H1 (cell line): Measurements from ENCODE around the gene HNRNPH2. TPM values are rescaled to one million over a fixed set of nuclear protein-coding genes. Genes with fewer than 3 reads are reported as not detected.
A peak's percentile ranks its signal among the peaks of the same experiment; 100 is the strongest.

ENCODE experiments used
- CTCF ChIA-PET: fragments of 300-600 bp; sonication (Branson Sonifier 250); formaldehyde crosslinking; loops from one replicate; lab custom pipeline; 2021; ENCODE audit not compliant: partially characterized antibody; lab: Charles Lee
- POLR2A ChIA-PET: fragments of 300-600 bp; sonication (Branson Sonifier 250); formaldehyde crosslinking; loops from one replicate; lab custom pipeline; 2021; ENCODE audit warnings: inconsistent platforms; ENCODE audit not compliant: partially characterized antibody; lab: Charles Lee
- DNase-seq, 2 experiments: peaks; one replicate each; pipeline versions ENCODE4 v3.0.0 to v3.0.0-alpha.2; 2010 to 2022; ENCODE audit warnings: low spot score in 2 of 2, low read depth in 1 of 2, mixed read lengths in 1 of 2
- FAIRE-seq: peaks from 2 replicates; lab custom pipeline; 2011; peaks lifted over from hg19 to GRCh38; lab: Jason Lieb, UNC
- H2AFZ ChIP-seq: 2 replicates; pipeline ENCODE4 v1.8.1; 2012; ENCODE audit warnings: low read length, inconsistent platforms
- H2AK5ac ChIP-seq: 2 replicates; pipeline ENCODE4 v1.6.1; 2013; ENCODE audit warnings: low read depth, low read length
- H2BK120ac ChIP-seq: replicated peaks from 2 replicates; pipeline ENCODE3; 2013; ENCODE audit warnings: low read depth, low read length, inconsistent platforms
- H2BK12ac ChIP-seq: 2 replicates; pipeline ENCODE4 v1.6.1; 2013; ENCODE audit warnings: low read depth, low read length
- H2BK15ac ChIP-seq: 2 replicates; pipeline ENCODE4 v1.6.1; 2013; ENCODE audit warnings: low read length
- H2BK20ac ChIP-seq: 2 replicates; pipeline ENCODE4 v1.6.1; 2013; ENCODE audit warnings: low read length
- H2BK5ac ChIP-seq: 2 replicates; pipeline ENCODE4 v1.6.1; 2013; ENCODE audit warnings: low read depth, low read length
- H3K14ac ChIP-seq: 2 replicates; pipeline ENCODE4 v1.6.1; 2013; ENCODE audit warnings: inconsistent platforms; ENCODE audit not compliant: insufficient read length
- H3K18ac ChIP-seq: 2 replicates; pipeline ENCODE4 v1.6.1; 2013; ENCODE audit warnings: low read length; ENCODE audit errors: extremely low read depth
- H3K23ac ChIP-seq: 2 replicates; pipeline ENCODE4 v1.6.1; 2013; ENCODE audit warnings: inconsistent platforms; ENCODE audit not compliant: insufficient read length
- H3K23me2 ChIP-seq: 2 replicates; pipeline ENCODE4 v1.6.1; 2013; ENCODE audit warnings: low read depth, low read length
- H3K27ac ChIP-seq: 2 replicates; pipeline ENCODE4 v1.6.1; 2011; ENCODE audit warnings: low read depth, low read length, inconsistent platforms
- H3K27me3 ChIP-seq, 4 experiments: replicated peaks in 1 of 4; 1 replicate in 1 of 4; 2 replicates in 3 of 4; pipeline versions ENCODE4 v1.6.1 to v1.8.1; 2011 to 2013; ENCODE audit warnings: low read length in 3 of 4, mild to moderate bottlenecking in 3 of 4, inconsistent platforms in 2 of 4, mixed read lengths in 2 of 4, moderate library complexity in 1 of 4; ENCODE audit not compliant: control insufficient read depth in 3 of 4, insufficient read depth in 3 of 4; ENCODE audit errors: extremely low read depth in 1 of 4
- H3K36me3 ChIP-seq, 4 experiments: 2 replicates each; pipeline versions ENCODE4 v1.6.1 to v1.8.1; 2011 to 2013; ENCODE audit warnings: mild to moderate bottlenecking in 4 of 4, low read length in 3 of 4, moderate library complexity in 2 of 4, control low read depth in 1 of 4, inconsistent platforms in 1 of 4; ENCODE audit not compliant: insufficient read depth in 4 of 4, control insufficient read depth in 2 of 4
- H3K4ac ChIP-seq: replicated peaks from 2 replicates; pipeline ENCODE3; 2013; ENCODE audit warnings: low read length, low read depth, mixed read lengths, inconsistent platforms; ENCODE audit not compliant: insufficient read length
- H3K4me1 ChIP-seq, 4 experiments: replicated peaks in 1 of 4; 1 replicate in 1 of 4; 2 replicates in 3 of 4; pipeline versions ENCODE4 v1.6.1 to v1.8.1; 2011 to 2013; ENCODE audit warnings: low read length in 3 of 4, inconsistent platforms in 2 of 4, mixed read lengths in 1 of 4; ENCODE audit not compliant: insufficient read depth in 4 of 4, control insufficient read depth in 3 of 4
- H3K4me2 ChIP-seq, 2 experiments: 2 replicates each; pipeline versions ENCODE4 v1.6.1 to v1.8.1; 2011 to 2013; ENCODE audit warnings: low read depth in 2 of 2, low read length in 2 of 2, control low read depth in 1 of 2, inconsistent platforms in 1 of 2, mild to moderate bottlenecking in 1 of 2; ENCODE audit not compliant: insufficient read depth in 1 of 2
- H3K4me3 ChIP-seq, 4 experiments: fragments of 200-600, 300-600 bp in 1 of 4; sonication (generic), shearing (Covaris generic), sonication (Bioruptor Twin) in 1 of 4; 2 replicates each; pipeline versions ENCODE4 v1.5.1 to v1.8.1; 2011 to 2016; ENCODE audit warnings: low read length in 4 of 4, low read depth in 3 of 4, control low read depth in 2 of 4, inconsistent platforms in 2 of 4, mild to moderate bottlenecking in 2 of 4, mixed read lengths in 1 of 4, moderate library complexity in 1 of 4; ENCODE audit not compliant: insufficient read depth in 2 of 4; ENCODE audit errors: extremely low read depth in 1 of 4
- H3K56ac ChIP-seq: replicated peaks from 2 replicates; pipeline ENCODE3; 2013; ENCODE audit warnings: low read depth, mild to moderate bottlenecking, mixed read lengths, low read length, inconsistent platforms; ENCODE audit not compliant: insufficient read length
- H3K79me1 ChIP-seq: 2 replicates; pipeline ENCODE4 v1.6.1; 2013; ENCODE audit warnings: low read depth, low read length, control low read depth
- H3K79me2 ChIP-seq, 2 experiments: 2 replicates each; pipeline versions ENCODE4 v1.6.1 to v1.8.1; 2012 to 2013; ENCODE audit warnings: low read length in 2 of 2, mild to moderate bottlenecking in 2 of 2, inconsistent platforms in 1 of 2; ENCODE audit not compliant: insufficient read depth in 2 of 2, control insufficient read depth in 1 of 2
- H3K9ac ChIP-seq, 4 experiments: replicated peaks in 1 of 4; 1 replicate in 1 of 4; 2 replicates in 3 of 4; pipeline versions ENCODE4 v1.6.1 to v1.8.1; 2011 to 2013; ENCODE audit warnings: low read depth in 3 of 4, low read length in 3 of 4, control low read depth in 2 of 4, mild to moderate bottlenecking in 2 of 4, moderate library complexity in 2 of 4, inconsistent platforms in 1 of 4; ENCODE audit errors: extremely low read depth in 1 of 4
- H3K9me3 ChIP-seq, 2 experiments: 2 replicates each; pipeline versions ENCODE4 v1.6.1 to v1.8.1; 2012 to 2013; ENCODE audit warnings: mild to moderate bottlenecking in 2 of 2, moderate library complexity in 2 of 2, control low read depth in 1 of 2, inconsistent platforms in 1 of 2, low read depth in 1 of 2, low read length in 1 of 2, mixed read lengths in 1 of 2; ENCODE audit not compliant: insufficient read depth in 2 of 2
- H4K20me1 ChIP-seq, 2 experiments: replicated peaks in 1 of 2; 2 replicates each; pipeline versions ENCODE3 to v1.8.1; 2011 to 2013; ENCODE audit warnings: inconsistent platforms in 2 of 2, low read length in 2 of 2, mild to moderate bottlenecking in 1 of 2; ENCODE audit not compliant: insufficient read depth in 2 of 2, control insufficient read depth in 1 of 2
- H4K5ac ChIP-seq: 2 replicates; pipeline ENCODE4 v1.6.1; 2013; ENCODE audit warnings: low read length, low read depth, mixed read lengths, inconsistent platforms; ENCODE audit not compliant: insufficient read length
- H4K8ac ChIP-seq: 2 replicates; pipeline ENCODE4 v1.8.0; 2013; ENCODE audit warnings: mild to moderate bottlenecking, moderate library complexity, low read length, inconsistent platforms; ENCODE audit not compliant: insufficient read depth; ENCODE audit errors: extremely low read depth
- H4K91ac ChIP-seq: replicated peaks from 2 replicates; pipeline ENCODE3; 2013; ENCODE audit warnings: low read length, mixed read lengths, inconsistent platforms; ENCODE audit not compliant: insufficient read length
- RAD21 ChIP-seq, 2 experiments: IDR thresholded peaks in 1 of 2; conservative IDR thresholded peaks in 1 of 2; 2 replicates each; pipeline ENCODE4 v1.6.1; 2011; ENCODE audit warnings: low read depth in 2 of 2, low read length in 2 of 2, improper control_type of control experiment in 1 of 2, inconsistent platforms in 1 of 2, mild to moderate bottlenecking in 1 of 2, moderate library complexity in 1 of 2
- ZNF274 ChIP-seq: IDR thresholded peaks from 2 replicates; pipeline ENCODE4 v1.7.0; 2012; ENCODE audit warnings: low read length, borderline replicate concordance; ENCODE audit errors: extremely low read depth
- WGBS, 2 experiments: shearing (Covaris generic) in 1 of 2; methylation state at CpG; one replicate each; pipeline versions ENCODE4 v1.1.6 to v1.1.7; 2013 to 2015; ENCODE audit warnings: low lambda C conversion rate in 2 of 2, mixed read lengths in 2 of 2, inconsistent platforms in 1 of 2, low coverage in 1 of 2, missing lambda C conversion rate in 1 of 2; ENCODE audit not compliant: insufficient replicate concordance in 2 of 2, insufficient coverage in 1 of 2, insufficient read length in 1 of 2; ENCODE audit errors: extremely low coverage in 1 of 2, missing lambda C conversion rate in 1 of 2; 5-methylcytosine and 5-hydroxymethylcytosine counted together
- polyA plus RNA-seq, 7 experiments: library from polyadenylated mRNA; depleted of rRNA in 3 of 7; stranded (reverse) in 5 of 7; unstranded in 2 of 7; fragments of >200 nt in 5 of 7; fragments of 200-250 nt in 2 of 7; gene quantifications; 1 replicate in 5 of 7; 2 replicates in 1 of 7; 4 replicates in 1 of 7; pipeline versions ENCODE4 v1.2.1 to v1.2.3, GENCODE V29; 2011 to 2013; ENCODE audit warnings: missing spikeins in 2 of 7, mixed read lengths in 2 of 7
- total RNA-seq: library from RNA; stranded (reverse); fragmentation: NEBNext Ultra II Directional; extraction: Animal tissue kit (Norgen Biotek cat#: 25700); gene quantifications from 2 replicates; pipeline ENCODE4 v1.2.1, GENCODE V29; 2021
- TF ChIP-seq, protein P1 (sequence below), 3 experiments: IDR thresholded peaks; 1 replicate in 2 of 3; 2 replicates in 1 of 3; pipeline versions ENCODE4 v1.5.1 to v1.6.1; 2011; ENCODE audit warnings: low read length in 3 of 3, mild to moderate bottlenecking in 3 of 3, inconsistent platforms in 2 of 3, low read depth in 1 of 3, moderate library complexity in 1 of 3; ENCODE audit not compliant: insufficient read depth in 1 of 3; ENCODE audit errors: control extremely low read depth in 1 of 3

HNRNPH2 gene
- total and polyA plus RNA-seq, 2 of the 8 experiments (the other 6 are each of a cell fraction or from before 2014, with no cell fraction given), result 27.7 to 66.7 TPM

- POLR2A ChIA-PET, result no interaction called here
- Histone ChIP-seq H3K4me3 (no peak overlapping the region), H3K4me2 (no peak overlapping the region), H3K14ac (no peak overlapping the region), H2AK5ac (no peak overlapping the region), H3K9ac (no peak overlapping the region), H3K23ac (no peak overlapping the region), H3K23me2 (no peaks in the 10 kb centered on the region), H3K56ac (no peak overlapping the region), H3K4me1 (no peaks in the 10 kb centered on the region), H2AFZ (no peak overlapping the region), H3K27ac (no peak overlapping the region), H2BK120ac (no peak overlapping the region), H3K9me3 (no peaks in the 10 kb centered on the region), H2BK12ac (no peak overlapping the region), H2BK5ac (no peak overlapping the region), H4K5ac (no peak overlapping the region), H3K79me1 (no peaks in the 10 kb centered on the region), H3K4ac (no peak overlapping the region), H3K18ac (no peak overlapping the region), H4K8ac (no peak overlapping the region), H2BK15ac (no peak overlapping the region), H3K36me3 (no peaks in the 10 kb centered on the region), H2BK20ac (no peak overlapping the region), H3K79me2 (no peaks in the 10 kb centered on the region), H4K91ac (no peak overlapping the region), H3K27me3 (no peaks in the 10 kb centered on the region), H4K20me1 (no peaks in the 10 kb centered on the region)
- TF ChIP-seq ZNF274 (no peak), RAD21 (IDR thresholded peaks at IDR 0.05 in 1 of 2, conservative IDR thresholded peaks at IDR 0.05 in 1 of 2; ENCODE audit: low read depth in 2 of 2, low read length in 2 of 2) (peak; percentile 47)
- TF ChIP-seq, protein P1, sequence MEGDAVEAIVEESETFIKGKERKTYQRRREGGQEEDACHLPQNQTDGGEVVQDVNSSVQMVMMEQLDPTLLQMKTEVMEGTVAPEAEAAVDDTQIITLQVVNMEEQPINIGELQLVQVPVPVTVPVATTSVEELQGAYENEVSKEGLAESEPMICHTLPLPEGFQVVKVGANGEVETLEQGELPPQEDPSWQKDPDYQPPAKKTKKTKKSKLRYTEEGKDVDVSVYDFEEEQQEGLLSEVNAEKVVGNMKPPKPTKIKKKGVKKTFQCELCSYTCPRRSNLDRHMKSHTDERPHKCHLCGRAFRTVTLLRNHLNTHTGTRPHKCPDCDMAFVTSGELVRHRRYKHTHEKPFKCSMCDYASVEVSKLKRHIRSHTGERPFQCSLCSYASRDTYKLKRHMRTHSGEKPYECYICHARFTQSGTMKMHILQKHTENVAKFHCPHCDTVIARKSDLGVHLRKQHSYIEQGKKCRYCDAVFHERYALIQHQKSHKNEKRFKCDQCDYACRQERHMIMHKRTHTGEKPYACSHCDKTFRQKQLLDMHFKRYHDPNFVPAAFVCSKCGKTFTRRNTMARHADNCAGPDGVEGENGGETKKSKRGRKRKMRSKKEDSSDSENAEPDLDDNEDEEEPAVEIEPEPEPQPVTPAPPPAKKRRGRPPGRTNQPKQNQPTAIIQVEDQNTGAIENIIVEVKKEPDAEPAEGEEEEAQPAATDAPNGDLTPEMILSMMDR (IDR thresholded peaks at IDR 0.05; ENCODE audit: control extremely low read depth in 1 of 3, insufficient read depth in 1 of 3, low read depth in 1 of 3, low read length in 3 of 3), result peak in 2 of 3 experiments; percentile 21 to 39; a peak in 2 of 4 replicates
- DNase-seq (no peak), FAIRE-seq (no peak)
- CTCF ChIA-PET, result interaction anchor here (0.6 to 1.6 kb wide), 5 partner anchors 13 to 213 kb away, joined by 3 to 4 read pairs (median 3); no protein-coding TSS in a partner anchor
- 77% methylated on average over 2 of the region's 3 CpGs; no CpG with 5 or more reads in 1 of the 2 experiments for WGBS, 2 experiments
These were observed 54.9 kb downstream of the HNRNPH2 start for GRCh38 chrX:101462892-101463291.
